Vagina (tissue), 2 donors: Measurements from ENCODE around the gene PTPRB. TPM values are rescaled to one million over a fixed set of nuclear protein-coding genes. Genes with fewer than 3 reads are reported as not detected.

Experiments used
- DNase-seq, 2 donors: peaks; one replicate each; pipeline ENCODE4 v3.0.0-alpha.2; 2017; ENCODE audit errors: extremely low spot score in 2 of 2
- H3K27ac ChIP-seq: fragments of 200-600 bp; sonication (generic); one replicate; pipeline ENCODE4 v1.5.1; 2019
- H3K27me3 ChIP-seq: fragments of 200-600 bp; sonication (generic); one replicate; pipeline ENCODE4 v1.5.1; 2019
- H3K36me3 ChIP-seq, 2 donors: fragments of 200-600 bp; sonication (generic); one replicate each; pipeline ENCODE4 v1.5.1; 2017 to 2019
- H3K4me1 ChIP-seq: fragments of 200-600 bp; sonication (generic); one replicate; pipeline ENCODE4 v1.5.1; 2019
- H3K4me3 ChIP-seq, 2 donors: fragments of 200-600 bp; sonication (generic); 1 replicate in 1 of 2; 2 replicates in 1 of 2; pipeline ENCODE4 v1.5.1; 2016 to 2019
- H3K9me3 ChIP-seq: fragments of 200-600 bp; sonication (generic); one replicate; pipeline ENCODE4 v1.5.1; 2019
- CTCF ChIP-seq, 3 experiments: fragments of 450-650 bp in 2 of 3; fragments of 200-600 bp in 1 of 3; sonication (generic) in 1 of 3; IDR thresholded peaks; one replicate each; pipeline ENCODE4 v1.5.1; 2017 to 2019; ENCODE audit warnings: antibody characterized with exemption in 3 of 3, mild to moderate bottlenecking in 2 of 3, moderate library complexity in 2 of 3
- POLR2A ChIP-seq, 2 donors: fragments of 450-650 bp; IDR thresholded peaks; one replicate each; pipeline ENCODE4 v1.6.1; 2017; ENCODE audit warnings: antibody characterized with exemption in 2 of 2, mild to moderate bottlenecking in 2 of 2, moderate library complexity in 2 of 2
- POLR2AphosphoS5 ChIP-seq, 2 donors: sonication (generic); formaldehyde crosslinking; IDR thresholded peaks; one replicate each; pipeline ENCODE4 v1.9.0; 2017; ENCODE audit warnings: antibody characterized with exemption in 2 of 2, mild to moderate bottlenecking in 2 of 2, low read depth in 1 of 2; ENCODE audit not compliant: insufficient read depth in 1 of 2
- intact Hi-C: fragments of 100-400 bp; cut with DNase I; formaldehyde crosslinking; loops from one replicate; pipeline ENCODE4 v1.15.1; 2023
- total RNA-seq: library from RNA; depleted of rRNA; stranded (reverse); fragments of >200 nt; gene quantifications from one replicate; pipeline ENCODE4 v1.2.3, GENCODE V29; 2016

Gene PTPRB
- 21.9 TPM for total RNA-seq

- no peaks in the 10 kb centered on the region for H3K27me3 ChIP-seq
- intact Hi-C loops = no loop called here
- DNase-seq = no peak
- no peaks in the 10 kb centered on the region for H3K36me3 ChIP-seq
- no peaks in the 10 kb centered on the region for H3K9me3 ChIP-seq
- no peak for TF ChIP-seq POLR2A (IDR thresholded peaks at IDR 0.05)
- TF ChIP-seq POLR2AphosphoS5 (IDR thresholded peaks at IDR 0.05; ENCODE audit: insufficient read depth in 1 of 2, low read depth in 1 of 2) = no peak
- no peak for TF ChIP-seq CTCF (IDR thresholded peaks at IDR 0.05)
- no peak within 1 kb of the TSS for H3K27ac ChIP-seq
- peak within 1 kb of the TSS in 1 of 2 donors; percentile 16 for H3K4me3 ChIP-seq
- H3K4me1 ChIP-seq = no peaks in the 10 kb centered on the region
Observed at GRCh38 chr12:70637303-70638085, at the start of gene PTPRB. TSS of gene PTPRB (minus strand) at chr12:70637429. CDS start at chr12:70637395, 34 bp downstream.

DNA sequence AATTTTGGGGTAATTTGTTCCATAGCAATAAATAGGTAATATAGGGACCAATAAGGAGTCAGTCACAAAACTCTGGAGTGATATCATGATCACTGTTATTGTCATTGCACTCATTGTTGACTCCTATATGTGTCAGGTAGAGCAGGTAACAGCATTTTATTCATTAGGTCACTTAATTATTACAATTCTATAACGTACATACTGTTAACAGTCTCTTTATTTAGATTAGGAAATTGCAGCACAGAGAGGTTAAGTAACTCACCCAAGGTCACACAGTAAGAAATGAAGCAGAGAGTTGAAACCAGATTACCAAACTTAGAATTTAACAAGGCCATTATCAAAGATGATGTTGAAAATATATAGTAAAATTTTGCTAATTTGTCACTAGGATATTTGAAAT, 49.7 kb upstream of the PTPRB start:
- Histone ChIP-seq H3K4me1 (no peaks in the 10 kb centered on the region), H3K9me3 (no peaks in the 10 kb centered on the region), H3K27ac (no peak overlapping the region), H3K27me3 (no peaks in the 10 kb centered on the region), H3K36me3 (no peaks in the 10 kb centered on the region), H3K4me3 (no peak overlapping the region)
- DNase-seq = no peak
- intact Hi-C loops = no loop called here
- TF ChIP-seq POLR2AphosphoS5 (IDR thresholded peaks at IDR 0.05; ENCODE audit: insufficient read depth in 1 of 2, low read depth in 1 of 2) = no peak
- TF ChIP-seq POLR2A (IDR thresholded peaks at IDR 0.05) = no peak
- no peak for TF ChIP-seq CTCF (IDR thresholded peaks at IDR 0.05)

GRCh38 chr12:70686299-70686698, 49.1 kb upstream of the PTPRB start:
- no peaks in the 10 kb centered on the region for H3K36me3 ChIP-seq
- intact Hi-C loops = no loop called here
- no peaks in the 10 kb centered on the region for H3K9me3 ChIP-seq
- no peaks in the 10 kb centered on the region for H3K4me1 ChIP-seq
- no peak overlapping the region for H3K4me3 ChIP-seq
- no peak for TF ChIP-seq POLR2AphosphoS5 (IDR thresholded peaks at IDR 0.05; ENCODE audit: insufficient read depth in 1 of 2, low read depth in 1 of 2)
- no peak for TF ChIP-seq POLR2A (IDR thresholded peaks at IDR 0.05)
- TF ChIP-seq CTCF (IDR thresholded peaks at IDR 0.05) = no peak
- no peaks in the 10 kb centered on the region for H3K27me3 ChIP-seq
- no peak for DNase-seq
- H3K27ac ChIP-seq = no peak overlapping the region

DNA sequence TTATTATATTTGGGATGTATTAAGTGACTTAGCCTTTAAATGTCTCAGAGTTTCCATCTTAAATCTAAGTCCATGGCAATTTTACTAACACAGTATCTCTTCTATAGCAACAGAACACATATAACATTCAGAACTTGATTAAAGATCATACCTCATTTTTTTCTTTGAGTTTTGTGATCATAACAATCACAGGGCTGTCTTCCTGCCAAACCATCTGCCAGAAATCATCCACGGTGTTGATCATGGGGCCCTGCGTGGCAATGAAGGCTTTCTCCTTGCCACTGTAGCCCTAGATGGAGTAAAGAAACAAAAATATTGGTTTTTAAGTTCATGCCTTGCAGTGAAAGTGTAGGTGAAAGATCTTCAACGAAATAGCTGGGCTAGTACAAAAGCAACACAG, 46.7 kb upstream of the PTPRB start:
- TF ChIP-seq POLR2A (IDR thresholded peaks at IDR 0.05) (no peak), POLR2AphosphoS5 (IDR thresholded peaks at IDR 0.05; ENCODE audit: insufficient read depth in 1 of 2, low read depth in 1 of 2) (no peak), CTCF (IDR thresholded peaks at IDR 0.05) (no peak)

GRCh38 chr12:70671698-70672097, 34.5 kb upstream of the PTPRB start:
- Histone ChIP-seq H3K36me3 (no peaks in the 10 kb centered on the region), H3K27ac (no peak overlapping the region), H3K4me3 (no peak overlapping the region), H3K9me3 (no peaks in the 10 kb centered on the region), H3K27me3 (no peaks in the 10 kb centered on the region), H3K4me1 (no peaks in the 10 kb centered on the region)
- intact Hi-C loops = no loop called here
- DNase-seq = no peak
- no peak for TF ChIP-seq CTCF (IDR thresholded peaks at IDR 0.05)
- no peak for TF ChIP-seq POLR2AphosphoS5 (IDR thresholded peaks at IDR 0.05; ENCODE audit: insufficient read depth in 1 of 2, low read depth in 1 of 2)
- TF ChIP-seq POLR2A (IDR thresholded peaks at IDR 0.05) = no peak

More for the DNA sequence above, 46.7 kb upstream of the PTPRB start:
- no peaks in the 10 kb centered on the region for H3K36me3 ChIP-seq
- no peaks in the 10 kb centered on the region for H3K27me3 ChIP-seq
- no peak overlapping the region for H3K27ac ChIP-seq
- intact Hi-C loops = no loop called here
- no peaks in the 10 kb centered on the region for H3K9me3 ChIP-seq
- H3K4me3 ChIP-seq = no peak overlapping the region
- no peak for DNase-seq
- H3K4me1 ChIP-seq = no peaks in the 10 kb centered on the region
